ENCODE data around the gene SLIRP. TPM values are rescaled to one million over a fixed set of nuclear protein-coding genes. Genes with fewer than 3 reads are reported as not detected.

Gene SLIRP
- total RNA-seq, 1 donor from 2014 or later: 519 TPM

- no peak overlapping the region for H3K4me3 Mint-ChIP-seq
- no peaks in the 10 kb centered on the region for H4K20me1 ChIP-seq (ENCODE audit: low read depth)
- DNase-seq (ENCODE audit: low spot score): no peak
- TF ChIP-seq EZH2phosphoT487 (IDR thresholded peaks at IDR 0.05) (no peak), CTCF (IDR thresholded peaks at IDR 0.05) (no peak), EZH2 (IDR thresholded peaks at IDR 0.05) (no peak)
- no peaks in the 10 kb centered on the region for H3K27me3 ChIP-seq
- no peaks in the 10 kb centered on the region for H3K9me3 Mint-ChIP-seq
- no peaks in the 10 kb centered on the region for H3K9me3 ChIP-seq (ENCODE audit: low read depth)
- no peaks in the 10 kb centered on the region for H3K79me2 ChIP-seq (ENCODE audit: low read depth)
- no peak overlapping the region for H3K4me3 ChIP-seq
- no peak overlapping the region for H2AFZ ChIP-seq (replicated peaks)
- no peak overlapping the region for H3K4me2 ChIP-seq
- H3K9ac ChIP-seq: no peak overlapping the region
- H3K27ac ChIP-seq: no peak overlapping the region
- peaks cover 15% of the 10 kb centered on the region for H3K36me3 Mint-ChIP-seq
- no peaks in the 10 kb centered on the region for H3K27me3 Mint-ChIP-seq (ENCODE audit: insufficient read depth, low read depth)
- no peak overlapping the region for H3K27ac Mint-ChIP-seq
- H3F3A ChIP-seq (ENCODE audit: low read depth): no peaks in the 10 kb centered on the region
- no peaks in the 10 kb centered on the region for H3K4me1 Mint-ChIP-seq
- H3K36me3 ChIP-seq: no peaks in the 10 kb centered on the region
- no peaks in the 10 kb centered on the region for H3K4me1 ChIP-seq
Measured at GRCh38 chr14:77691259-77691658, 16.6 kb upstream of the SLIRP start.

- H3K36me3 Mint-ChIP-seq: no peaks in the 10 kb centered on the region
- DNase-seq (ENCODE audit: low spot score): peak; percentile 54
- peak overlapping the region; percentile 94 for H3K9ac ChIP-seq
- H3K4me1 ChIP-seq: peaks cover 13% of the 10 kb centered on the region
- no peaks in the 10 kb centered on the region for H3K9me3 ChIP-seq (ENCODE audit: low read depth)
- peaks cover 77% of the 10 kb centered on the region for H3K79me2 ChIP-seq (ENCODE audit: low read depth)
- peak overlapping the region; percentile 92 for H3K27ac Mint-ChIP-seq
- no peaks in the 10 kb centered on the region for H3K27me3 Mint-ChIP-seq (ENCODE audit: insufficient read depth, low read depth)
- peaks cover 4% of the 10 kb centered on the region for H3K36me3 ChIP-seq
- H4K20me1 ChIP-seq (ENCODE audit: low read depth): peaks cover 31% of the 10 kb centered on the region
- H3K27ac ChIP-seq: no peak overlapping the region
- H3K9me3 Mint-ChIP-seq: no peaks in the 10 kb centered on the region
- H3K4me1 Mint-ChIP-seq: peaks cover 19% of the 10 kb centered on the region
- TF ChIP-seq CTCF (IDR thresholded peaks at IDR 0.05): peak; percentile 40
- no peak for TF ChIP-seq EZH2phosphoT487 (IDR thresholded peaks at IDR 0.05)
- H2AFZ ChIP-seq (replicated peaks): peak overlapping the region; percentile 85
- no peaks in the 10 kb centered on the region for H3K27me3 ChIP-seq
- no peaks in the 10 kb centered on the region for H3F3A ChIP-seq (ENCODE audit: low read depth)
- peak overlapping the region; percentile 96 for H3K4me3 ChIP-seq
- H3K4me2 ChIP-seq: peak overlapping the region; percentile 96
- peak overlapping the region; percentile 99 for H3K4me3 Mint-ChIP-seq
Measured at GRCh38 chr14:77707355-77707723, 564 bp upstream of the SLIRP start.

GRCh38 chr14:77708749-77709148 is 846 bp downstream of the SLIRP start:
- Histone ChIP-seq H3K27ac (no peak overlapping the region), H3K27me3 (no peaks in the 10 kb centered on the region), H2AFZ (replicated peaks) (no peak overlapping the region), H3K9ac (peak overlapping the region; percentile 94), H3K4me2 (peak overlapping the region; percentile 96), H4K20me1 (ENCODE audit: low read depth) (peaks cover 36% of the 10 kb centered on the region), H3K4me1 (peaks cover 13% of the 10 kb centered on the region), H3F3A (ENCODE audit: low read depth) (peaks cover 6% of the 10 kb centered on the region), H3K79me2 (ENCODE audit: low read depth) (peaks cover 90% of the 10 kb centered on the region), H3K36me3 (peaks cover 10% of the 10 kb centered on the region), H3K9me3 (ENCODE audit: low read depth) (no peaks in the 10 kb centered on the region), H3K4me3 (peak overlapping the region; percentile 96)
- peak overlapping the region; percentile 99 for H3K27ac Mint-ChIP-seq
- no peaks in the 10 kb centered on the region for H3K36me3 Mint-ChIP-seq
- H3K4me1 Mint-ChIP-seq: peaks cover 19% of the 10 kb centered on the region
- H3K4me3 Mint-ChIP-seq: peak overlapping the region; percentile 99
- DNase-seq (ENCODE audit: low spot score): no peak
- TF ChIP-seq EZH2 (IDR thresholded peaks at IDR 0.05): no peak
- no peak for TF ChIP-seq CTCF (IDR thresholded peaks at IDR 0.05)
- no peak for TF ChIP-seq EZH2phosphoT487 (IDR thresholded peaks at IDR 0.05)
- no peaks in the 10 kb centered on the region for H3K27me3 Mint-ChIP-seq (ENCODE audit: insufficient read depth, low read depth)
- no peaks in the 10 kb centered on the region for H3K9me3 Mint-ChIP-seq
